Superior temporal gyrus (tissue), 1 donor: ENCODE data around the gene POLH.
A peak's percentile ranks its signal among the peaks of the same experiment; 100 is the strongest.

Source experiments
- DNase-seq: peaks from one replicate; pipeline ENCODE4 v3.0.0-alpha.2; 2016; ENCODE audit errors: extremely low spot score

The POLH gene

DNA sequence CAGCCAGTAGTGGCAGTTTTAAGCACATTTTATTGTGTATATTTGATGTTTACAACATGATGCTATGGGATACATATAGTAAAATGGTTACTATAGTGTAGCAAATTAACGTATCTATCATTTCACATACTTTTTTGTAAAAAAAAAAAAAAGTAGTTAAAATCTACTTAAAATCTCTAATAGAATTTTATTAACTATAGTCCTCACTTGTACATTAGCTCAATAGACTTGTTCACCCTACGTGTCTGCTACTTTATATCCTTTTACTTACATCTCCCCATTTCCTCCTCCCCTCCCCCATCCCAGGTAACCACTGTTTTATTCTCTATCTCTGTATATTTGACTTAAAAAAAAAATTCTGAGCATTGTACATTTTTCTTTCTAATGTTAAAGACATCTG is 30.0 kb downstream of the POLH start:
- DNase-seq = no peak

DNA sequence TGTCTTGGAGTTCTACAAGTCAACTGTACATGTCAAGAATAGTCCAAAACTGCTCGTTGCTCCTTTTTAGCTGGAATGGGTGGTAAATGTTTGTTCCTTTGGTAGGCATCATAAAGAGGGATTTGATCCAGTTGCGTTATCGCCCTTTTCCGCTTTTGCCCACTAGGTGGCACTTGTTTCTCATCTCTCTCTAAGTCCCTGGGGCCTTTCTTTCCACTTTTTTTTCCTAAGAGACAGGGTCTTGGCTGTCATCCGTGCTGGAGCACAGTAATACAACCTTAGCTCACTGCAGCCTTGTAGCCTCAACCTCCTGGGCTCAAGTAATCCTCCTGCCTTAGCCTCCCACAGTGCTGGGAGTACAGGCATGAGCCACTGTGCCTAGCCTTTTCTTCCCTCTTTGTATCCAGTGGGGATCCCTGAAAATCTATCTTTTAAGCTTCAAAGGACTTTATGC is 32.4 kb downstream of the POLH start:
- peak; percentile 92 for DNase-seq

DNA sequence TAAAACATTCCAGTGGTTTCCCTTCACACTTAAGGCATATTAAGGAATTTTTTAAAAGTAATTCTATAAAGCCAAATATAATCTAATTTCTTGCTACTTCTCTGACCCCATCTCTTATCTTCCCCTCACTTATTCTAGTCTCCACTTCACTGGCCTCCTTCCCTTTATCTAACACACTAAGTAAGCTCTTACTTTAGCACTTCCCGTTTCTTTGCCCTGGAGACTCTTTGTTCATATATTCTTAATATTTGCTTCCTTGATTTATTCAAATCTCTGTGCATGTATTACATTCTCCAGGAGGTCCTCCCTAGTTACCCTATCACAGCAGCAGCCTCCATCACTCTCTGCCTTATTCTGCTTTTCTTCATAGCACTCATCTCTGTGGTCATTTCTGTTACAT is 32.8 kb downstream of the POLH start:
- no peak for DNase-seq

DNA sequence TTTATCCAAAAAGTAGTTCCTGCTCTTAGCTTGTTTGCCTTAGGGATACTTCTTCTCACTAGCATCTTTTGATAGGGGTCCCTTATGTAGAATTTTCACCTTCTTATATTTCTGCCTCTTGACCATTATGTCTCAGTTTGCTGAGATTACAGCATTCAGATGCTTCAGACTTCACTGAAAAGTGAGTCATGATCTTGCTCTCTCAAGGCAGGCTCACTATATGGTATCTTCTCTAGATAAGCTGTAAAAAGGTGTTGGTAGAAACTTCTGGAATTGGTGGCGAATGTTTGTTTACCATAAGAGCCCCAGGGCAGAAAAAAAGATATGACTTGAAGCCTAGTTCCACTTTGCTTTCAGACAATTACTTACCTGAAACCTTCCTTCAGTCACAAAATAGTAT is 33.4 kb downstream of the POLH start:
- no peak for DNase-seq

DNA sequence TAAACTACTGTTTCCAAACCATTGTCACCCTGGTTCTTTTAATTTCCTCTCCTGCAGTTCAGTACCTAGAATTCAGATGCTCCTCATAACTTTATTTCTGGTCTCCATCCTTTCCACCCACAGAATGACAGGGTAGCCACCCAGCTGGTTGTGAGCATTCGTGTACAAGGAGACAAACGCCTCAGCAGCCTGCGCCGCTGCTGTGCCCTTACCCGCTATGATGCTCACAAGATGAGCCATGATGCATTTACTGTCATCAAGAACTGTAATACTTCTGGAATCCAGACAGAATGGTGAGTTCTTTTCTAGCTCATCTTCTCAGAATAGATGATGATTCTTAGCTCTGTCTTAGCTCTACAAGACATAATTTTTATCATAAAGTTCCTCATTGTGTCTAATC is 34.4 kb downstream of the POLH start:
- no peak for DNase-seq

DNA sequence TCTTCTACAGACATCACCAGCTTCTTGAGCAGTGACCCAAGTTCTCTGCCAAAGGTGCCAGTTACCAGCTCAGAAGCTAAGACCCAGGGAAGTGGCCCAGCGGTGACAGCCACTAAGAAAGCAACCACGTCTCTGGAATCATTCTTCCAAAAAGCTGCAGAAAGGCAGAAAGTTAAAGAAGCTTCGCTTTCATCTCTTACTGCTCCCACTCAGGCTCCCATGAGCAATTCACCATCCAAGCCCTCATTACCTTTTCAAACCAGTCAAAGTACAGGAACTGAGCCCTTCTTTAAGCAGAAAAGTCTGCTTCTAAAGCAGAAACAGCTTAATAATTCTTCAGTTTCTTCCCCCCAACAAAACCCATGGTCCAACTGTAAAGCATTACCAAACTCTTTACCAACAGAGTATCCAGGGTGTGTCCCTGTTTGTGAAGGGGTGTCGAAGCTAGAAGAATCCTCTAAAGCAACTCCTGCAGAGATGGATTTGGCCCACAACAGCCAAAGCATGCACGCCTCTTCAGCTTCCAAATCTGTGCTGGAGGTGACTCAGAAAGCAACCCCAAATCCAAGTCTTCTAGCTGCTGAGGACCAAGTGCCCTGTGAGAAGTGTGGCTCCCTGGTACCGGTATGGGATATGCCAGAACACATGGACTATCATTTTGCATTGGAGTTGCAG is 37.9 kb downstream of the POLH start:
- no peak for DNase-seq

DNA sequence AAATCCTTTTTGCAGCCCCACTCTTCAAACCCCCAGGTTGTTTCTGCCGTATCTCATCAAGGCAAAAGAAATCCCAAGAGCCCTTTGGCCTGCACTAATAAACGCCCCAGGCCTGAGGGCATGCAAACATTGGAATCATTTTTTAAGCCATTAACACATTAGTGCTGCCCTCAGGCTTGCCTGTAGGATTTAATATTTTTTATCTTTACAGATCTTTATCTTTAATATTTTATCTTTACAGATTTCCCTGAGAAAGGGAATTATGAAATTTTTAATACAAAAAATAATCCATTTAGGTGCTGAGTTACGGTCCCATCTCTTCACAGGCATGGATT is 38.4 kb downstream of the POLH start:
- no peak for DNase-seq

DNA sequence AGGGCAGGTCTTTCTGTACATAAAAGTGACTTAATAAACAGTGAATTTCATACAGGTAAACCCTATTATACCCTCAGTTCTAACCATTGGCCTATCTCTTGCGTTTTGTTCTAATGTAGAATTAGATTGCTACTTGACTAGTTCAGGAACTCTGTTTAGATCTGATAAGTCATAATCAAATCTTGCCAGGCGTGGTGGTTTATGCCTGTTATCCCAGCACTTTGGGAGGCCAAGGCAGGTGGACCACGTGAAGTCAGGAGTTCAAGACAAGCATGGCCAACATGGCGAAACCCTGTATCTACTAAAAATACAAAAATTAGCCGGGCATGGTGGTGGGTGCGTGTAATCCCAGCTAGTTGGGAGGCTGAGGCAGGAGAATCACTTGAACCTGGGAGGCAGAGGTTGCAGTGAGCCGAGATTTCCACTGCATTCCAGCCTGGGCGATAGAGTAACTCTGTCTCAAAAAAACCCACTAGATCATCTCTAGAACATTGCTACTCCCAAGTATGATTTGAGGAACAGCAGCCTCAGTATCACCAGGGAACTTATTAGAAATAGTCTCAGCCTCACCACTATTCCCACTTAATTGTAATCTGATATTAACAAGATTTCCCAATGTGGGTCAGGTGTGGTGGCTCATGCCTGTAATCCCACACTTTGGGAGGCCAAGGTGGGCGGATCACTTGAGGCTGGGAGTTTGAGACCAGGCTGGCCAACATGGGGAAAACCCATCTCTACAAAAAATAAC is 40.9 kb downstream of the POLH start:
- no peak for DNase-seq

DNA sequence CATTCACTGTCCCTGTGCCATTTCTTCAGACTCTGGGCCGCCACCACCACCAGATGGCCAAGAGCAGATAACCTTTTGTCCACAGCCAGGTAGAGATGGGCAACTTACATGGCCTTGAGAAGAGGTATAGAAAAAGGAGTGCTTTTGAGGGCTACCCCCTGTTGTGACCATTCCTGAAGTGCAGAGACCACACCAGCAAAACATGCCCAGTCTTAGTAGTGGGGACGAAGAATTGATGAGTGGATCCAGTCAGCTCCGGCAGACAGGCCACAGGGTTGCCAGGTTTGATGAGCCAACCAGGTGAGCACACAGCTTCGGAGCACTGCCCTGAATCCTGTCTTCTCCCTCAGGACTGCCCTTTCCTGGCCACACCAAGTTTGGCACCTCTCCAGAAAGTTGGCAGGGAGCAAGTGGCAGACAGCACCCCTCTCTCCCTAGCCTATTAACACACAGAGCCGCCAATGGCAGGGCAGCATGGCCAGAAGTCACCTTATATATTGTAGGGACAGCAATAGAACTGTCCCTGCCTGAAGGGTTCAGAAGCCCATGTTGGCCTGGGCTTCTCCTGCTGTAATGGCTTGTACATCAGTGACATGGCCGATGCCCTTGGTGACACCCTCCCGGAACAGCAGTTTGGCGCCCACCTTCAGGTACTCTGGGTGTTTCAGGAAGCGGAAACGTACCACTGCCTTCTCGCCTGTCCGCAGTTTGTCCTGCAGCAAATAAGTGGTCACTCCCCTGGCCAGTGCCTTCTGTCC is 45.3 kb downstream of the POLH start:
- DNase-seq = no peak

DNA sequence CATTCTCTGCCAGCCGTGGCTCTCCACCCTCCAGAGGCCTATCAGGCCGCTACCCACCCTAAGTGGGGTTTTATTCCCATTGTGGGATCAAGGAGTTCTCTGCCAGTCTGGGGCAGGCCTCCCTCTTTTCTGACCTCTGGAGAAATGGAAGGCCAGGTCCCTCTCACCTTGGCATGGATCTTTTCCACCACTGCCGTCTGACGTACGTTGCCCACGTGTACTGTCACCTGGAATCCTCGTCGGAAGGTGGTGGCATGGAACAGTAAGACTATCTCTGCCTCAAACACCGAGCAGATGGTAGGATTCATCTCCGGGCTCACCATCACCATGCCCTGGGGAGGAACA is 45.8 kb downstream of the POLH start:
- no peak for DNase-seq

DNA sequence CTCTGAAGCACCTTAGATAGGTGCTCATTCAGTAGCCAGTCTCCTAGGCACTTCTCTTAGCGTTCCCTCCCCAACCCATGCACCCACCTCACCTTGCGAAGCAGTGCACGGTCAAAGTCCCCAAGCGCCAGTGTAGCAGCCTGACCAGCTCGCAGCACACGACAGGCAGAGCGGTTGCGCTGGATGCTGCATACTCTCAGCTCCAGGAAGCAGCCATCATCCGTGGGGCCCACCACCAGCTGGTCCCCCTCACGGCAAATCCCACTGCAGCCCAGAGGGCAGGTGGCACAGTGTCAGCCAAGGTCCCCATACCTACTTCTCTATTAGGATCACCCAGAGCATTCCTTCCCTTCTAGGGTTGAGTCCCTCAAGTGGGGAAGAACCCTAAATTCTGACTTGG is 46.6 kb downstream of the POLH start:
- DNase-seq = no peak

DNA sequence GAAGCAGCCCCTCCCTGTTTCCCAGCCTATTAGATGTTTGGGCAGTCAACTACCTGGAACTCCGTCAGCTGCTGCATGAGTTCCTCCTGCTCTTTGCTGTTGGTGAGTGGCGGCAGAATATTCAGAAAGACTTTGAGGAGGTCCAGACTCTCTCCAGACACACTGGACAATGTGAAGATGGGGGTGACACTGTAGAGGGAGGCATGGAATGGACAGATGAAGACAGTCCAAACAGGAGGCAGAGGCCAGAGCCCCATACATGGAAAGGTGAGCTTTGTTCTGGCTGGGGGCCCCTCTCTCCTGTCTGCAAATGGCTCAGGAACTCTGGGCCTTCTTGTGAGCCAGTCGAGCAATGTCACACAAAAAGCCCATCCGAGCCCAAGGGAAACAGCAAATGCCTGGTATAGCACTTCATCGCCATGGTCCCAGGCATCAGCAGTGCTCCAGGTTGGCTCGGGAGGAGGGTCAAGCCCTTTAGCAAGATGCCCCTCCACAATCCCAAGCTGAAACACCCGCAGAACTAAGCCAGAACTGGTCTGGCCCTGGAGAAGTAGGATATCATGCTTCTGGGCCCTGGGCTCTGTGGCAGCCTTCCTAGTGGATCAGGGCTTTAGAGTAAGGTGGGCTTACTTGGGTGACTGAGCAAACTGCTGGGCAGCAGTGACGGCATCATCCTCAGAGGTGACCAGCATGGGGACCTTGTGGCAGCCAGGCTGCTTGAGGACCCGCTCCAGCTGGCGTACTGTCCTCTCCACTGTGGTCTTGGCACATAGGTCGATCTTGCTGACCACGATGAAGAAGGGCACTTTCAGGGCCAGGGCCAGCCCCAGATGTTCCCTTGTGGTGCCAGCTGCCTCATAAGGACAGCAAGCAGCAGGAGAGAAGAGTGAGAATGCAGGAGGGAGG is 48.1 kb downstream of the POLH start:
- DNase-seq = no peak

DNA sequence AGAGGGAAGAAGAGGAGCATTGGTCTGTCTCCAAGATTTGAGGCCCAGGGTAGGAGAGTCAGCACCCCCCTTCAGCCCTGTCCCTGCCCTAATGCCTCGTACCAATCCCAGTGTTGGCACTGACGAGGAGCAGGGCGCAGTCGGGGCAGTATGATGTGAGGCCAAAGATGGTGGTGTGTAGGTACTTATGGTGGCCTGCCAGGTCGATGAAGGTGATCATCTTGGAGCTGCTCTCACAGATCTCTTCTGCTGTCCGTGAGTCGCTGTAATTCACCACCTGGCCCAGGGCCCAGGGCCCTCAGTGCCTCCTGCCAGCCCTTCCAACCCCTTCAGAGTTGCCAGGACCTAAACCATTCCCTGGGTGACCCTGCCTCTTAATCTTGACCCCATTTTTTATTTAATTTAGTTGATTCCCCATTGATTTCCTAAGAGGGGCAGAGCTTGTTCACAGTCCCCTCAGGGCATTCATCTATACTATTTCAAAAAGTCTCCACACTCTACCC is 48.9 kb downstream of the POLH start:
- DNase-seq = no peak

DNA sequence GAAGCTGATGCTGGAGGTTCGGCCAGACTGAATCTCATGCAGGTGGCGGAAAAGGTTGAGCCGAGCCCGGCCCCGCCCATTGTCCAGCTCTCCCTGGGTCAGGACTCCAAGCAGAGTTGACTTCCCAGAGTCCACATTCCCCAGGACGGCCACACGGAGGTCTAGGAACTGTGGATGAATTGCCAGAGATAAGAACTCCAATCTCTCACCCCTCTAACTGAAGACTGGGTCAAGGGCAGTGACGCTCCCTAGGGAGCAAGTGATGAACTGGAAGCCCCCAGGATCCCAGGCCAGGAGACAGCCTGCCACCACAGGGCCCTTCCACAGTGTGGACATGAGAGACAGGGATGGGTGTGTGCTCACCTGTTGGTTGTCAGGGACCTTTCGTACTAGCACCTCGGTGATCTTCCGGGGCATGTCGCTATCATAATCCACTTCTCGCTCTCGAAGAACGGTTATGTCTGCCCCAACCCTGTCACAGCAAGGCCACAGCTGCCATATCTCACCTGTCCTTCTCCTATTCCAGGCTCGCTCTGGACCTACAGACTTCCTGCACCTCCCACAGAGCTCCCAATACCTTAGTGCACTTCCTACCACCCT is 49.5 kb downstream of the POLH start:
- no peak for DNase-seq

DNA sequence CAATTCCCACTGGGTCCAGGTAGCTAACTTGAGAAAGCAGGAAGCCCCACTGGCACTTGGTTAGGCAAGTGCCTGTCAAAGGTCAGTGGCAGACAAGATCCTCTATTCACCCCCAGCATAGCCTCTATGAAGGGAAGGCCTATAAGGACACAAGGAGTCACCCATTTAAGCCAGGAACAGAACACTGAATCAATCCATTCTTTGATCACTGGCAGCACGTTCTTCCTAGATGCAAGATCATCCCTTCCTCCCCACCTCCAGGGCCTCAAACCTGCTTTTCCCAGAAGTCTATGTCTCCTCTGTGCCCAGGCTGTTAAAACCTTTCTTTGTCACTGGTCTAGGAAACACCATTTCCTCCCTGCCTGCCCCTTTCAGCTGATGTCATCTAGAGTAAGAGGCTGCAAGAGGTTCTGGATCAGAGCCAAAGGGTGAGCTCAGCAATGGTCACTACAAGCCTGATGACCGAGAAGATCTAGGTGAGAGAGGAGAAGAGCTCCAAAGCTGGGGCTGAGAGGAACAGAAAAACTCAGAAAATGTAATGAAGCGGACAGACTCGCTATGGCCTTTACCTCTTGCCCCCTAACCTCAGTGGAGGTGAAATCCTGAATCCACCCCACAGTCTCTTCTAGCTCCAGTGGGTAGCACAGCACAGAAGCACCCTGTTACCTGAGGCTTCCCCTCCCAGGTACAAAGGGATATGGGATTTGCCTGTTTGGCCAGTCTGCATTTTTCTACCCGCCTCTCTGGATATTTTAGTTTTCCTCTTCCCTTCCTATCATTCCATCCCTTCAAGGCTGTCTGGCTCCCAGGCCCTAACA is 51.2 kb downstream of the POLH start:
- DNase-seq = no peak

DNA sequence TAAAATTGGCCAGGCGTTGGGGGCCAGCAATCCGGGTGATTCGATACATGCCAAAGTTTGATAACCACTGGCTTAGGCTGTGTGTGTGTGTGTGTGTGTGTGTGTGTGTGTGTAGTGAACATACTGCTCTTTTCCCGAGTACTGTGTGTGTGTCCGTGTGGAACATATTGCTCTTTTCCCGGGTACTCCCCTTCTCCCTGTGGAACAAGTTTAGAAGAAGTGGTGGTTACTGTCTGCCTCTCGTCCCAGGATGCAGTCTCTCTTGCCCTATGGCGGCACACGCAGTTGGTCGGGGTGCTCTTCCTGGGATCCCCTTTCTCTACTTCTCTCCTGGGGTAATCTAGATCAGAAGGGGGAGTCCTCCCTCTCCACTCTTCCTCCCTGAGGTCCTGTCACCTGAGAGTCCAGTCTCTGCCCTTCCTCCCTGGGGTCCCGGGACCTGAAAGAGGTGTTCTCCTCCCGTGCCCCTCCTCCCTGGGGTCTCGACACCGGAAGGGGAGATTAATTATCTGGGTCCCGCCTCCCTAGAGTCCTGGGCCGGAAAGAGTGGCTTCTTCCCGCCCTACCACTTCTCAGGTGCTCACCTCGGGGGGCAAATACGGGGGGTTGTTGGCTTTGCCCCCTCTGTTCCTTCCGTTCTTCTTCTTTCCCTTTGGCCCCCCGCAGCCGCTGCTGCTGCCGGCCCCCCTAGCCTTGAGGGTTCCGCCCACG is 52.6 kb downstream of the POLH start:
- DNase-seq = peak; percentile 36

DNA sequence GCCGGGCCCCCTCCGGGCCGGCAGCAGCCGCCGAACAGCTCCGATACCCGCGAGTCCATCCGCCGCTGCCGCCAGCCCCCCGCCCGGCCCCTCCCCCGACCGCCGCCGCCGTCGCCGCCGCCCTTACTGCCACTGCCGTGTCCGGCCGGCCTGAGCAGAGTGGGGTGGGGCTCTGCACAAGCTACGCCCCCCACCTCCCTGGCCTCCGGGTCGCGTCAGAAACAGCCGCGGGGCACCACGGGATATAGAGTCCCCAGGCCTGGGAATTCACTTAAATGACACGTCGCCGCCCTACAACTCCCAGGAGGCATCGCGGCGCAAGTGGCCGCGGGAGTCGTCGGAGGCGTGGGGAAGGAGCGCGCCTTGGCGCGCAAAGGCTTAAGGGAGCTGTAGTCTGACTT is 53.1 kb downstream of the POLH start, which contains the start of gene GTPBP2:
Gene GTPBP2, minus strand, starts transcription at position 161 of the 401 bp plus-strand sequence. Its CDS starts 102 bp downstream, at position 59.
- DNase-seq = peak; percentile 99

DNA sequence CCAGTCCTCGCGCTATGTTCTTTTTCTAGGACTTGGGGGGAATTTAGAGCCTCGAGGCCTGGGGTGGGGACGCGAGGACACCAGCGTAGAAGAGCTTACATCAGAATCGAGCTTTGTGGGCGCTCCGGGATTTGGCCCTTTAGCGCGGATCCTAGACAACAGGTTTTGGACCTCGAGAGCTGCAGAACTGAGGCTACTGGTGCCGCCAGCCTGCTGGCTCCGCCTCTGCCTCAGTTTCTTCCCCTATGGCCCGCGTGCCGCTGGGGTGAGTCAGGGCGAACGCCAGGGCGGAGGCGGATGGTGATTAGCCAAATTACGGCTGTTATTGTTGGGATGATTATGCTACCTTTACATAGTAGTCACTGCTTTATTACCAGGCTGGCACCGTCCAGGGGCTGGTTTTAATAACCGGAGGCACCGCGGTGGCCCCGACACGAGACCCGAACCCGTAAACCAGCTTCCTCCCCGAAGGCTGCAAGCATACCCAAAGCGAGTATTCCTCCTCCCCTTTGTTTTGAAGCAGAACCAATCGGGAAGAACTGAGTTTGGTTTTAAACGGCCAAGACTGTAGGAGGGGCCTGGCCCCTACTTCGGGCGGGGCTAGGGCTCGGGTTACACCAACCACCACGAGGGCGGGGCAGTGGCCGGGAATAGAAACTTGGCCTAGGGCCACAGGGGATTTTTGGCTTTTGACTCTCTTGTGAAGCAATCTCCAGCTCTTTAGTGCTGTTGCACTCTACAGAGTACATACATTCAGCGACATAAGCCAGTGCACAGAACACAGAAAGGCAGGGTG is 53.7 kb downstream of the POLH start:
- DNase-seq = peak; percentile 91
